KMS-11 (cell line): ENCODE measurements around the gene DENND5B.

Source experiments
- H2AFZ ChIP-seq: fragments of 200-600 bp; sonication (generic); 2 replicates; pipeline ENCODE4 v1.6.1; 2016; ENCODE audit warnings: antibody characterized with exemption, mixed run types, low read depth
- H3K27ac ChIP-seq: fragments of 200-600 bp; sonication (generic); 2 replicates; pipeline ENCODE4 v1.6.1; 2016; ENCODE audit warnings: mild to moderate bottlenecking, mixed run types
- H3K27me3 ChIP-seq: fragments of 200-600 bp; sonication (generic); 2 replicates; pipeline ENCODE4 v1.6.1; 2017; ENCODE audit warnings: mild to moderate bottlenecking, low read depth, mixed run types, moderate library complexity; ENCODE audit not compliant: insufficient read depth
- H3K36me3 ChIP-seq: fragments of 200-600 bp; sonication (generic); 2 replicates; pipeline ENCODE4 v1.6.1; 2017; ENCODE audit warnings: mild to moderate bottlenecking, mixed run types; ENCODE audit not compliant: insufficient read depth
- H3K4me1 ChIP-seq: fragments of 200-600 bp; sonication (generic); 2 replicates; pipeline ENCODE4 v1.6.1; 2016; ENCODE audit warnings: mild to moderate bottlenecking, low read depth, mixed run types; ENCODE audit not compliant: poor library complexity, severe bottlenecking
- H3K4me2 ChIP-seq: fragments of 200-600 bp; sonication (generic); 2 replicates; pipeline ENCODE4 v1.7.0; 2016; ENCODE audit warnings: mild to moderate bottlenecking, mixed run types
- H3K4me3 ChIP-seq: fragments of 200-600 bp; sonication (generic); IDR thresholded peaks from 2 replicates; pipeline ENCODE4 v1.6.1; 2017; ENCODE audit warnings: low read depth, low read length, mixed read lengths; ENCODE audit not compliant: insufficient read depth
- H3K79me2 ChIP-seq: fragments of 200-600 bp; sonication (generic); 2 replicates; pipeline ENCODE4 v1.6.1; 2016; ENCODE audit warnings: low read depth, mixed run types; ENCODE audit not compliant: insufficient read depth
- H3K9ac ChIP-seq: fragments of 200-600 bp; sonication (generic); 2 replicates; pipeline ENCODE4 v1.6.1; 2016; ENCODE audit warnings: mild to moderate bottlenecking, mixed run types
- H4K20me1 ChIP-seq: fragments of 200-600 bp; sonication (generic); 2 replicates; pipeline ENCODE4 v1.6.1; 2016; ENCODE audit warnings: mild to moderate bottlenecking, mixed run types; ENCODE audit not compliant: insufficient read depth
- CTCF ChIP-seq: fragments of 200-600 bp; sonication (generic); conservative IDR thresholded peaks from 2 replicates; pipeline ENCODE4 v1.6.1; 2017; ENCODE audit warnings: low read depth, mild to moderate bottlenecking, antibody characterized with exemption, low read length, moderate library complexity, mixed read lengths

Gene DENND5B

DNA sequence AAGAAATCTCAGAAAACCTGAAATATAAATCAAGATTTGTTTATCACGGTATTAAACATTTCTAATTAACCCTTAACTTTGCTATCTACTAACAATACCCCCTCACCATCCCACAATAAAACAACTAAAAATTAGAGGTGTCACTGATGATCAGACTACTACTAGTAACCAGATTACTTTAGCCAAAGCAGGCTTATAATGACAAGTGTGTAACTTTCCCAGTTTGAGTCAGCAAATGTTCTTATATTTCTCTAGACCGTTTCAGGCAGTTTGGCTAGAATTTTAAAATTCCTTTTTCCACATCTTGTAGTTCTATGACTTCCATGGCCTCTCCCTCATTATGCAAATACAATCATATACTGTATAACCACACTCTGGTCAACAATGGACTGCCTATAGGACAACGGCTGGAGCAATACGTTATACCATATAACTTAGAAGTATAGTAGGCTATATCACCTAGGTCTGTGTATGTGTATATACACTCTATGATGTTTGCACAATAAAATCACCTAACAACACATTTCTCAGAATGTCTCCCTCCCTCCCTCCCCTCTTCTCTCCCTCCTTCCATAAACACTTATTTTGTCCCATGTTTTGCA is 102.1 kb downstream of the DENND5B start:
- no peak overlapping the region for H2AFZ ChIP-seq
- no peaks in the 10 kb centered on the region for H3K4me1 ChIP-seq
- no peak overlapping the region for H3K9ac ChIP-seq
- TF ChIP-seq CTCF = no peak
- no peaks in the 10 kb centered on the region for H3K27me3 ChIP-seq
- no peaks in the 10 kb centered on the region for H3K36me3 ChIP-seq
- H3K4me3 ChIP-seq = no peak overlapping the region
- H3K4me2 ChIP-seq = no peak overlapping the region
- H3K27ac ChIP-seq = no peak overlapping the region
- no peaks in the 10 kb centered on the region for H4K20me1 ChIP-seq
- no peaks in the 10 kb centered on the region for H3K79me2 ChIP-seq

DNA sequence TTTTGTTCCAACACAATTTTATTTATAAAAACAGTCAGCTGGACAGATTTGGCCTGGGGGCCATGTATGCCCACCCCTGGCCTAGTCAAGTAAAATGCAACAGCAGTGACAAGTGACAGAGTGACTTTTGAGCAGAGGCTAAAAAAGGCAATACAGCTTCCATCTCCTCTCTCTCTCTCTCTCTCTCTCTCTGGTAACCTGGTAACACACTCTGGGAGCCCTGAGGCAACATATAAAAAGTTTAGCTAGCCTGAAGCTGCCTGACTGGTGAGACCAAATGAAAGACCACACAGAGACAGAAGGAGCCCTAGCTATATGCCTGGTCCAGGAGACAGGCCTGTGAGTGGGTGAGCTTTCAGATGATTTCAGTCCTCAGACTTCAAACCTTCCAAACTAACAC is 105.4 kb downstream of the DENND5B start:
- Histone ChIP-seq H4K20me1 (no peaks in the 10 kb centered on the region), H3K27me3 (no peaks in the 10 kb centered on the region), H3K36me3 (no peaks in the 10 kb centered on the region), H3K4me2 (no peak overlapping the region), H2AFZ (no peak overlapping the region), H3K27ac (no peak overlapping the region), H3K4me3 (no peak overlapping the region), H3K9ac (no peak overlapping the region), H3K79me2 (no peaks in the 10 kb centered on the region), H3K4me1 (no peaks in the 10 kb centered on the region)
- no peak for TF ChIP-seq CTCF

GRCh38 chr12:31482816-31483215 is 108.1 kb downstream of the DENND5B start:
- no peak for TF ChIP-seq CTCF
- H3K4me2 ChIP-seq = no peak overlapping the region
- H4K20me1 ChIP-seq = no peaks in the 10 kb centered on the region
- H3K4me1 ChIP-seq = peaks cover 4% of the 10 kb centered on the region
- no peaks in the 10 kb centered on the region for H3K36me3 ChIP-seq
- H3K4me3 ChIP-seq = no peak overlapping the region
- H3K27me3 ChIP-seq = no peaks in the 10 kb centered on the region
- no peak overlapping the region for H3K9ac ChIP-seq
- H3K27ac ChIP-seq = no peak overlapping the region
- H2AFZ ChIP-seq = no peak overlapping the region
- H3K79me2 ChIP-seq = no peaks in the 10 kb centered on the region

- no peaks in the 10 kb centered on the region for H3K79me2 ChIP-seq
- H3K4me3 ChIP-seq = no peak overlapping the region
- no peaks in the 10 kb centered on the region for H3K36me3 ChIP-seq
- no peaks in the 10 kb centered on the region for H3K27me3 ChIP-seq
- no peak overlapping the region for H3K27ac ChIP-seq
- no peak overlapping the region for H2AFZ ChIP-seq
- H3K9ac ChIP-seq = no peak overlapping the region
- H3K4me2 ChIP-seq = no peak overlapping the region
- TF ChIP-seq CTCF = no peak
- H3K4me1 ChIP-seq = peaks cover 12% of the 10 kb centered on the region
- H4K20me1 ChIP-seq = no peaks in the 10 kb centered on the region
Measured at GRCh38 chr12:31481415-31481814, 109.5 kb downstream of the DENND5B start.
